COR-L47 (cell line): ENCODE data around the gene TLR7.

Source experiments
- DNase-seq: peaks from one replicate; lab custom pipeline; 2025; lab: John Stamatoyannopoulos, UW

TLR7 gene

DNA sequence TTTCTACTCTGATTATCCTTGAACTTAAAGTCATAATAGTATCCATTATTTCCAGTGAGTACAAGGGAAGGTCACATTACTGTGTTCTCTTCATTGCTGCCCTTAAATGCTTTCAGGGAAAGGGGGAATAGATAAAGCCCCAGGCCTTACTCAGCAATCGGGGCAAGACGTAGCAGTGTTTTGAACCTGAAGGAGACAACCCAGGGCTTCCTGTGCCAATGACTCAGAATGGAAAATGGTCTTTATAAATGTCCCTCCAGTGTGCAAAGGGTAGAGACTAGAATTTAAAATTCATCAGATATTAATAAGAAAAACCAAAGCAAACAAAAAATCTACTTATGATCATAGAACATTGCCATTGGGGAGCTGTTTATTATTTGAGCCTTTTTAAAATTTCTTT is 63.3 kb downstream of the TLR7 start:
- DNase-seq = no peak

DNA sequence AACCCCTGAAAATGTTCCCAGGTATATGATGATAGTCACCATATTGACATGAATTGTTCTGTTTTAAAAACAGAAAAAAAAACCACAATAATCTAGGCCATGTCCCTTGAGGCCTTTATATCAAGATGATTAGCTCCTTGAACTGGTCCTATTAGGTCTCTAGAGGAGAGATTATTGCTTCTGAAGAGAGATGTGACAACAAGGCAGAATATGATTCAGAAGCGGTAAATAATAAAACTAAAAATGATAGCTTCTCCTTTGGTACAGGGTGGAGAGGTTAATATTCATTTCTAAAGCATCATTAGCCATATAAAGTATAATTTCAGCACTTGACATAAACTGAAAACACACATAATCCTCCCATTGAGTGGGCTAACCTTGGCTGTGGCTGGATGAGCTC is 65.4 kb downstream of the TLR7 start:
- no peak for DNase-seq

DNA sequence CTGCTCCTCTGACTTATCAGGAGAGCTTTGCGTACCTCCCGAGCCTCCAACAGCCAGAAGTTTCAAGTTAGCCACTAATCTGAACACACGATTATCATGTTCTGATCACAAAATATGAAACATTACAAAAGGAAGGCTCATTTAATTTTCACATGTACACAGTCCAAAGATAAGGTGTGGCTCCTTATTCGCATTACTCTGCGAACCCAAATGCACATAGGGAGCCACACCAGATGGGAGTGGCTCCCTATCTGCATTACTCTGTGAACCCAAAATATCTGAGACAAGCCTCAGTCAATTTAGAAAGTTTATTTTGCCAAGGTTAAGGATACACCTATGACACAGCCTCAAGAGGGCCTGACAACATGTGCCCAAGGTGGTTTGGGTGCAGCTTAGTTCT is 68.0 kb downstream of the TLR7 start:
- no peak for DNase-seq

DNA sequence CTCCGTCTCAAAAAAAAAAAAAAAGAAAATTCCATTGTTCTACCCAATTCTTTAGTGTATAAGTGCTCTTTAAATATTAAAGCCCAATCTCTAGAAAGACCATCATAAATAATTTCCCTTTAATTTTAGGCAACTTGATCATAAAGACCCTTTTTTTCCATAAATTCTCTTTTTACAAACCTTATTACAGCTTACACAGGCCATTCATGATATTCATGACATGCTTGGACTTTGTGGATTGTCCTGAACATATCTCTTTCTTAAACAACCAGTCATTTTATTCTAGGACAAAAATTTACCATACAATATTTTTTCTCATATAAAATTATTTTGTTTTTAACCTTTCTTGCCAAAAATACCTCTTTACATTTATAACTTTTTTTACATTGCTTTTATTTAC is 70.1 kb downstream of the TLR7 start:
- no peak for DNase-seq
